Psoas muscle (tissue), 8 donors: ENCODE results near the gene DUSP7. TPM values are rescaled to one million over a fixed set of nuclear protein-coding genes. Genes with fewer than 3 reads are reported as not detected.

Source experiments
- ATAC-seq, 4 donors: fragments of 200-7000 bp; cut with Tn5 transposase; one replicate each; pipeline ENCODE4 v1.9.1; 2020; ENCODE audit warnings: moderate library complexity in 3 of 4, mild to moderate bottlenecking in 2 of 4
- DNase-seq, 2 donors: peaks; one replicate each; pipeline ENCODE4 v3.0.0-alpha.2; 2020
- H3K27ac ChIP-seq: fragments of 200-600 bp; one replicate; pipeline ENCODE4 v1.8.0; 2022
- H3K27me3 ChIP-seq, 3 donors: fragments of 200-600 bp in 1 of 3; one replicate each; pipeline versions ENCODE4 v1.6.1 to v1.8.0; 2013 to 2022; ENCODE audit warnings: low read length in 2 of 3, mild to moderate bottlenecking in 2 of 3, moderate library complexity in 1 of 3; ENCODE audit not compliant: insufficient read depth in 3 of 3
- H3K36me3 ChIP-seq, 2 donors: fragments of 200-600 bp in 1 of 2; one replicate each; pipeline versions ENCODE4 v1.6.1 to v1.8.0; 2013 to 2022; ENCODE audit warnings: low read depth in 1 of 2, mild to moderate bottlenecking in 1 of 2, moderate library complexity in 1 of 2; ENCODE audit not compliant: insufficient read depth in 1 of 2
- H3K4me1 ChIP-seq: fragments of 200-600 bp; one replicate; pipeline ENCODE4 v1.8.0; 2022
- H3K4me3 ChIP-seq: fragments of 200-600 bp; one replicate; pipeline ENCODE4 v1.8.0; 2022; ENCODE audit warnings: mild to moderate bottlenecking
- H3K9me3 ChIP-seq: fragments of 200-600 bp; one replicate; pipeline ENCODE4 v1.8.0; 2022
- WGBS, 3 donors: extraction: QIAGEN DNeasy Blood & Tissue Kit; methylation state at CpG; one replicate each; pipeline versions ENCODE4 v1.1.6 to v1.1.7; 2013; 5-methylcytosine and 5-hydroxymethylcytosine counted together
- intact Hi-C, 2 donors: fragments of 100-400 bp; cut with DNase I; formaldehyde crosslinking; loops; one replicate each; pipeline versions ENCODE4 v1.11.0 to v1.14.2; 2022
- polyA plus RNA-seq, 3 donors: library from polyadenylated mRNA; stranded (reverse); fragments of 200-250 nt; gene quantifications; one replicate each; pipeline ENCODE4 v1.2.3, GENCODE V29; 2013
- total RNA-seq, 4 donors: library from RNA; stranded (reverse); fragmentation: NEBNext Ultra II Directional in 2 of 4; extraction: Animal tissue kit (Norgen Biotek cat#: 25700) in 2 of 4; gene quantifications; one replicate each; pipeline versions ENCODE4 v1.2.1 to v1.2.4, GENCODE V29; 2021 to 2023
- TF ChIP-seq, protein P1 (sequence below): fragments of 200-600 bp; IDR thresholded peaks from one replicate; pipeline ENCODE4 v1.8.0; 2022; ENCODE audit warnings: antibody characterized with exemption
- donor health status: healthy with polysubstance abuse.
- donor health status: DM: no; HTN: no; CAD: no; lungs with moderate emphysema.
- donor health status: Bipolar disorder and iron deficiency.
- donor health status: healthy.
- donor health status: DM: yes; HTN: yes; CAD: no.
- donor health status: DM: no; HTN: no; CAD: no.
- donor health status: DM: no; HTN: no; CAD: no.
- donor health status: DM: yes; HTN: yes; CAD: no.

Gene DUSP7
- total and polyA plus RNA-seq, 7 donors, result 7.4 to 31.9 (median 15.7) TPM

DNA sequence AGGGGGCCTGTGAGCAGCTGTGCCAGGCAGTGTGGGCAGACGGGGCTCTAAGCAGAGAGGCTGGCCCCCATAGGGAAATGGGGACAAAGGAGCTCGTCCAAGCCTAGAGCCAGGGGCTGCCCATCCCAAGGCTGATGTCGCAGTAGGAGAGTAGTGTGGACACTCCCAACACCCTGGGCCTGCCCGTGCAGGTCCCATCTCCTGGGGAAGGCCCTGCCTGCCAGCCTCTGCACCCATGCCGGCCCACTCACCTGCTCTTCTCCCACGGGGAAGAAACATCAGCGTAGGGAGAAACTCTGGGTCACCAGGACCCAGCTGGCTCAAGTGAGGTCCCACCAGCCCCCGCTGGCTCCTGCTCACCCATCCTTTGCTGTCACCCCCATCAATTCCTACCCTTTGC lies 10.7 kb upstream of the DUSP7 start:
- intact Hi-C loops, result no loop called here
- DNase-seq, result no peak

DNA sequence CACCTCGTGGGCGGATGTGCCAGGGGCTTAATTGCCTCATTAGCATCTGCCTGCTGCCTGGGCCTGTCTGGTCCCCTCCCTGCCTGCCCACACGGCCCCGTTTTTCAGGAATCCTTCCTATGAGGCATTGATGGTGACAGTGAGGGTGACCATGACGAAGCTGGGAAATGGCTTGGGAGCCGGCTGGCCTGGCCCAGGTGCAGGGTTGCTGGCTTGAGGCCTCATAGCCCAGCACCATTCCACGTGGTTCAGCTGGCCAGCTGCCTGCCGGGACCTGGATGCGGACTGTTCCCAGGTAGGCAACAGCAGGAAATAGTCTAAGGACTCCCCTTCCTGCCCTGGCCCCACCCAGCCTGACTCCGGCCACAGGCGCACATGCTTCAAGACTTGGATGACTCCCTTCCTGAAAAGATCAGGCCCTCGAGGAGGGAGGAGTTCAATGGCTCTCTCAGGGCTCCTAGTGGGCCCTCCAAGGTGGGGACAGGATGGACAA lies 8.9 kb upstream of the DUSP7 start:
- Histone ChIP-seq H3K27ac (no peak overlapping the region), H3K4me1 (peaks cover 9% of the 10 kb centered on the region), H3K27me3 (no peaks in the 10 kb centered on the region), H3K36me3 (no peaks in the 10 kb centered on the region), H3K4me3 (no peak overlapping the region), H3K9me3 (no peaks in the 10 kb centered on the region)
- TF ChIP-seq, protein P1, sequence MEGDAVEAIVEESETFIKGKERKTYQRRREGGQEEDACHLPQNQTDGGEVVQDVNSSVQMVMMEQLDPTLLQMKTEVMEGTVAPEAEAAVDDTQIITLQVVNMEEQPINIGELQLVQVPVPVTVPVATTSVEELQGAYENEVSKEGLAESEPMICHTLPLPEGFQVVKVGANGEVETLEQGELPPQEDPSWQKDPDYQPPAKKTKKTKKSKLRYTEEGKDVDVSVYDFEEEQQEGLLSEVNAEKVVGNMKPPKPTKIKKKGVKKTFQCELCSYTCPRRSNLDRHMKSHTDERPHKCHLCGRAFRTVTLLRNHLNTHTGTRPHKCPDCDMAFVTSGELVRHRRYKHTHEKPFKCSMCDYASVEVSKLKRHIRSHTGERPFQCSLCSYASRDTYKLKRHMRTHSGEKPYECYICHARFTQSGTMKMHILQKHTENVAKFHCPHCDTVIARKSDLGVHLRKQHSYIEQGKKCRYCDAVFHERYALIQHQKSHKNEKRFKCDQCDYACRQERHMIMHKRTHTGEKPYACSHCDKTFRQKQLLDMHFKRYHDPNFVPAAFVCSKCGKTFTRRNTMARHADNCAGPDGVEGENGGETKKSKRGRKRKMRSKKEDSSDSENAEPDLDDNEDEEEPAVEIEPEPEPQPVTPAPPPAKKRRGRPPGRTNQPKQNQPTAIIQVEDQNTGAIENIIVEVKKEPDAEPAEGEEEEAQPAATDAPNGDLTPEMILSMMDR, result no peak
- intact Hi-C loops, result no loop called here
- no peak for DNase-seq
- 69 to 74% (median 73%) methylated on average over 12 of the region's 12 CpGs for WGBS, 3 donors
- ATAC-seq, result no peak

More for the DNA sequence above, 10.7 kb upstream of the DUSP7 start:
- Histone ChIP-seq H3K27me3 (no peaks in the 10 kb centered on the region), H3K4me1 (peaks cover 22% of the 10 kb centered on the region), H3K9me3 (no peaks in the 10 kb centered on the region), H3K27ac (no peak overlapping the region), H3K36me3 (no peaks in the 10 kb centered on the region), H3K4me3 (no peak overlapping the region)
- WGBS, 3 donors, result 93 to 96% (median 94%) methylated on average over 8 of the region's 8 CpGs
- TF ChIP-seq, protein P1, result no peak
- ATAC-seq, result no peak

DNA sequence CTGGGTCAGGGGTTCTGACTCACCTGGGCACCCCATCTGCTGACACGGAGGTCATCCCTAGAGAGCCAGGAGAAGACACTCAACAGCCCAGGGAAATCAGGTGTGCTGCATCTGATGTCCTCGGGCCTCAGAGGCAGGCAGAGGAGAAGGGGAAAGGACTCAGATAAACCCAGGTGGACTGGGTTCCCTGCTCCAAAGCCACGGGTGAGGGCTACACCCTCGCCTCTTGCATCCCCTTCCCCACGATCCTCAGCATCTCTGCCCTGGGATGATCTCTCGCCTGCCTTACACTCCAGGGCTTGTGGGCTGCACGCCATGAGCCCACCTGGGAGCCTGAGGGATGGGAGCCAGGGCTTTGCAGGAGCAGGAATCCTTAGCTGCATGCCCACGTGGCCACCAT lies 8.2 kb upstream of the DUSP7 start:
- ATAC-seq (no peak), DNase-seq (no peak)
- Histone ChIP-seq H3K27ac (no peak overlapping the region), H3K4me3 (no peak overlapping the region), H3K36me3 (no peaks in the 10 kb centered on the region), H3K9me3 (no peaks in the 10 kb centered on the region), H3K4me1 (peaks cover 2% of the 10 kb centered on the region), H3K27me3 (no peaks in the 10 kb centered on the region)
- intact Hi-C loops, result no loop called here
- WGBS, 3 donors, result 91 to 93% (median 93%) methylated on average over 8 of the region's 8 CpGs
- TF ChIP-seq, protein P1, result no peak

DNA sequence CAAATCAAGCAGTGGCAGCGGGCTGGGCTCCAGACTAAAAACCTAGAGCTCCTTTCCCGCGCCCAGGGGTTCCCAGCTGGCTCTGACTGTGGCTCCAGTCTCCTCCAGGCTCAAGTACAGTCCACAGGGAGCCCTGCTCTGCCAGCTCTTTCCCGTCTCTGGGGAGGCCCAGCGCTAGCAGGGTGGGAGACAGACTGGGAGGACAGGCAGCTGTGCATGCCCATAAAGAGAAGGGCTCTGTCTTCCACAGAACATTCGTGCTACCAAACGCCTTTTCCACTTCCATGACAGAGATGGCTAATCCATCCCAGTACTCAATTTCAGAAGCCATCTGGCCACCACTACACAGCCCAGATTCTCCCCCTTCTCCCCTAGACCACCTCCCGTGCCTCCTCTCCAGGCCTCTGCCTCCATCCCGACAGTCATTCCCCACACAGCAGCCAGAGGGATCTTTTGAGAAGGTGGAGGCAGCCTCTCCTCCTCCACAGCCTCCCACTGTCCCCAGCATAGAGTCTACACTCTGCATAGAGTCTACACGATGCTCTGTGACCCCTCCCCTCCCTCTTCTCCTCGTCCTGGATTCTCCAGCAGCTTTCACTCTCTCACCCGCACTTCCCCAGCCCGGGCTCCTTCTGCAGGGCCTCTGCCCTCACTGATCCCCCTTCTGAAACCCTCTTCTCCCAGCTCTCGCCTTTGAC lies 6.8 kb upstream of the DUSP7 start:
- no peak for DNase-seq
- Histone ChIP-seq H3K4me1 (no peaks in the 10 kb centered on the region), H3K36me3 (no peaks in the 10 kb centered on the region), H3K9me3 (no peaks in the 10 kb centered on the region), H3K27ac (no peak overlapping the region), H3K27me3 (no peaks in the 10 kb centered on the region), H3K4me3 (no peak overlapping the region)
- intact Hi-C loops, result no loop called here
- WGBS, 3 donors, result 61 to 72% (median 70%) methylated on average over 14 of the region's 14 CpGs
- no peak for ATAC-seq
- TF ChIP-seq, protein P1, result no peak

DNA sequence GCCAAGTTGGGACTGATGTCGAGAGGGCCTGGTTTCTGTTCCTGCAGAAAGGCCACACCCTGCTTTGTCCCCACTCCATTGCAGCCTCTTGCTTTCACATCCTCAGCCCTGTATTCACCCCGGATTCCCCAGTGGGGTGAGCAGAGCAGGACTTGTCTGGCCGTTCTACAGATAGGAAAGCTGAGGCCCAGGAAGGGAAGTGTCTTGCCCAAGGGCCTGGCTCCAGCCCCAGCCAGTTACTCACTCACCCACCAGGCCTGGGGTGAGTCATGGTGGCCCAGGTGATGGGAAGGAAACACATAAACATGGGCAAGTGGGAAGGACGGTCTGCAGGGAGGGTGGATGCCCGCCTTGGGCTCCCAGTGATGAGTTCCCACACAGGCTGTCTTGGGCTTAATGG lies 6.1 kb upstream of the DUSP7 start:
- ATAC-seq, result peak; percentile 47 to 70 (median 56)
- Histone ChIP-seq H3K4me1 (no peaks in the 10 kb centered on the region), H3K4me3 (no peak overlapping the region), H3K27ac (no peak overlapping the region), H3K9me3 (no peaks in the 10 kb centered on the region), H3K27me3 (no peaks in the 10 kb centered on the region), H3K36me3 (no peaks in the 10 kb centered on the region)
- DNase-seq, result peak; percentile 68 to 69
- TF ChIP-seq, protein P1, result no peak
- intact Hi-C loops, result no loop called here
- WGBS, 3 donors, result 47 to 63% (median 62%) methylated on average over 5 of the region's 5 CpGs
